Stimulated activated naive CD8-positive, alpha-beta T cell treated with anti-CD3 and anti-CD28 coated beads, Interleukin-15, amount 100 ng/mL, for 72 hours (primary cell): ENCODE data around the gene RPTOR.

Experiments used
- ATAC-seq: fragments of 150-1000 bp; cut with Tn5 transposase; 2 replicates; pipeline ENCODE4 v1.10.0; 2021; ENCODE audit warnings: mild to moderate bottlenecking, moderate library complexity
- DNase-seq, 2 donors: peaks; one replicate each; pipeline ENCODE4 v3.0.0; 2021 to 2022
- H3K27ac Mint-ChIP-seq, 2 donors: one replicate each; pipeline ENCODE4 v1.8.0; 2022; ENCODE audit warnings: mild to moderate bottlenecking in 2 of 2, mixed read lengths in 2 of 2, moderate library complexity in 2 of 2
- H3K27me3 Mint-ChIP-seq: one replicate; pipeline ENCODE4 v1.8.0; 2022; ENCODE audit warnings: mixed read lengths
- H3K4me1 Mint-ChIP-seq: one replicate; pipeline ENCODE4 v1.8.0; 2022; ENCODE audit warnings: mild to moderate bottlenecking, mixed read lengths
- H3K4me3 Mint-ChIP-seq, 2 donors: one replicate each; pipeline ENCODE4 v1.8.0; 2022; ENCODE audit warnings: mild to moderate bottlenecking in 2 of 2, mixed read lengths in 2 of 2, moderate library complexity in 1 of 2
- H3K9me3 Mint-ChIP-seq, 2 donors: one replicate each; pipeline ENCODE4 v1.8.0; 2022; ENCODE audit warnings: mixed read lengths in 2 of 2

Gene RPTOR

GRCh38 chr17:80990921-80991644, 446.4 kb downstream of the RPTOR start:
- no peak for DNase-seq
- Mint-ChIP-seq H3K27ac (peak overlapping the region; percentile 69 to 95), H3K4me1 (peaks cover 50% of the 10 kb centered on the region), H3K4me3 (peak overlapping the region; percentile 69 to 82), H3K27me3 (peaks cover 13% of the 10 kb centered on the region), H3K9me3 (no peaks in the 10 kb centered on the region)
- no peak for ATAC-seq

DNA sequence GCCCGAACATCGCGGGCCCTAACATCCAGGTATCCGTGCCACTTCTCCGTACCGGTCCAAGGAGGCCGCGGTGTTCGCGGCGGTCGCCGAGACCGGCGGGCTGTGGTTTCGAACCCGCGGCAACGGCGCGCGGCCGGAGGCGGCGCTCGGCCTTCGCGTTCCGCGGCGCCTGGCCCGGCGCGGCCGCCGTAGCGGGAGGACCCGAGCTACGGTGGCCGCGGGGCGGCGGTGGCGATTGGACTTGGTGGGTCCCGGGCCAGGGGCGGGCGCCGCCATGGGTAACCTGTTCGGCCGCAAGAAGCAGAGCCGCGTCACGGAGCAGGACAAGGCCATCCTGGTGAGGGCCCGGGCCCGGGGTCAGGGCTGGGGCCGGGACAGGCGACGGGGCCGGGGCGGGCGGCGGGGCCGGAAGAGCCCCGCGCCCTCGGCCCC, 447.0 kb downstream of the RPTOR start, which contains the start of gene CHMP6:
Gene CHMP6, plus strand, starts transcription at position 197 of the 432 bp plus-strand sequence. Its CDS starts 78 bp downstream, at position 275.
- Mint-ChIP-seq H3K27ac (peak within 1 kb of the TSS; percentile 69 to 95), H3K4me1 (peaks cover 50% of the 10 kb centered on the region)

GRCh38 chr17:80992077-80992947, 447.7 kb downstream of the RPTOR start:
- no peak for DNase-seq
- H3K4me3 Mint-ChIP-seq: peak overlapping the region; percentile 66 to 71

More for the DNA sequence above, 447.0 kb downstream of the RPTOR start, which contains the start of gene CHMP6:
- peak; percentile 78 for ATAC-seq
- Mint-ChIP-seq H3K27me3 (peaks cover 12% of the 10 kb centered on the region), H3K9me3 (no peaks in the 10 kb centered on the region), H3K4me3 (peak within 1 kb of the TSS; percentile 69 to 82)
- peak; percentile 76 to 78 for DNase-seq

GRCh38 chr17:80992948-80993624, 448.4 kb downstream of the RPTOR start:
- Mint-ChIP-seq H3K9me3 (no peaks in the 10 kb centered on the region), H3K27me3 (no peaks in the 10 kb centered on the region), H3K4me3 (peak overlapping the region; percentile 66 to 71), H3K27ac (peak overlapping the region in 1 of 2 donors; percentile 90), H3K4me1 (peaks cover 44% of the 10 kb centered on the region)
- DNase-seq (no peak), ATAC-seq (no peak)

More at GRCh38 chr17:80992077-80992947, 447.7 kb downstream of the RPTOR start:
- Mint-ChIP-seq H3K4me1 (peaks cover 44% of the 10 kb centered on the region), H3K27ac (peak overlapping the region in 1 of 2 donors; percentile 6), H3K27me3 (peaks cover 6% of the 10 kb centered on the region), H3K9me3 (no peaks in the 10 kb centered on the region)
- ATAC-seq: peak; percentile 49

- H3K27me3 Mint-ChIP-seq: no peaks in the 10 kb centered on the region
- no peaks in the 10 kb centered on the region for H3K9me3 Mint-ChIP-seq
- H3K4me1 Mint-ChIP-seq: peaks cover 29% of the 10 kb centered on the region
- DNase-seq (no peak), ATAC-seq (no peak)
- no peak overlapping the region for H3K4me3 Mint-ChIP-seq
- H3K27ac Mint-ChIP-seq: no peak overlapping the region
Measured at GRCh38 chr17:80995131-80995530, 450.5 kb downstream of the RPTOR start.

DNA sequence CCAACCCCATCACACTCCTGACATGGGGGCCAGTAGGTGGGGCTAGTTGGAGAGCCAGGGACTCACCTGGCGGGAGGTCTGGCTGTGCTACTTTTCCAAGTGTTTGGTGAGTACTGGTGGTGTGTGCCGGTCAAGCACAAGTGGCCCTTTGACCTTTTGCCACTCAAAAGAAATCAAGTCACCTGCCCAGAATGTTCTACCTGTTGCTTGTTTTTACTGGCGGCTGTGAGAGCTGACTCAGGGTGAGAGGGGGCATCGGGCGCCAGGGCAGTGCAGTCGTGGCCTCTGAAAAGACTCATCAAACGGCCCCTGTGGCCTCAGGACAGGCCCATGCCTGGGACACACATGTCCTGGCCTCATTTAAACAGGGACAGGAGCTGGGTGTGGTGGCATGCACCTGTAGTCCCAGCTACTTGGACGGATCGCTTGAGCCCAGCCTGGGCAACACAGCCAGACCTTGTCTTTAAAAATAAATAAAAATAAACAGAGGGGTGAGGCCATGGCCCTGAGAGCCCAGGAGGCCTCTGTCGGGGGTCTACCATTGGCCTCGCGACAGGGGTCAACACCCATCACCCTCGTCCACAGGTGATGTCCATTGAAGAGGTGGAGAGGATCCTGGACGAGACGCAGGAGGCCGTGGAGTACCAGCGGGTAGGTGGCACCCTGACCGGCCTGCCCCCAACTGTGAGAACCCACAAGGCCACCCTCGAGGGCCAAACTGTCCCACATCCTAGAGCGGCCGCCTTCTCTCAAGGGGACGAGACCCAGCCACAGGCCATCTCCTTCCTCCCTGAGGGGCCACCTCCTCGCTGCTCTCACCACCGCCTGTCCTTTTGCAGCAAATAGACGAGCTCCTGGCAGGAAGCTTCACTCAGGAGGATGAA, 452.0 kb downstream of the RPTOR start:
- H3K4me3 Mint-ChIP-seq: no peak overlapping the region
- ATAC-seq (no peak), DNase-seq (no peak)
- H3K27ac Mint-ChIP-seq: no peak overlapping the region
- H3K4me1 Mint-ChIP-seq: peaks cover 22% of the 10 kb centered on the region
- H3K9me3 Mint-ChIP-seq: no peaks in the 10 kb centered on the region
- peaks cover 7% of the 10 kb centered on the region for H3K27me3 Mint-ChIP-seq

DNA sequence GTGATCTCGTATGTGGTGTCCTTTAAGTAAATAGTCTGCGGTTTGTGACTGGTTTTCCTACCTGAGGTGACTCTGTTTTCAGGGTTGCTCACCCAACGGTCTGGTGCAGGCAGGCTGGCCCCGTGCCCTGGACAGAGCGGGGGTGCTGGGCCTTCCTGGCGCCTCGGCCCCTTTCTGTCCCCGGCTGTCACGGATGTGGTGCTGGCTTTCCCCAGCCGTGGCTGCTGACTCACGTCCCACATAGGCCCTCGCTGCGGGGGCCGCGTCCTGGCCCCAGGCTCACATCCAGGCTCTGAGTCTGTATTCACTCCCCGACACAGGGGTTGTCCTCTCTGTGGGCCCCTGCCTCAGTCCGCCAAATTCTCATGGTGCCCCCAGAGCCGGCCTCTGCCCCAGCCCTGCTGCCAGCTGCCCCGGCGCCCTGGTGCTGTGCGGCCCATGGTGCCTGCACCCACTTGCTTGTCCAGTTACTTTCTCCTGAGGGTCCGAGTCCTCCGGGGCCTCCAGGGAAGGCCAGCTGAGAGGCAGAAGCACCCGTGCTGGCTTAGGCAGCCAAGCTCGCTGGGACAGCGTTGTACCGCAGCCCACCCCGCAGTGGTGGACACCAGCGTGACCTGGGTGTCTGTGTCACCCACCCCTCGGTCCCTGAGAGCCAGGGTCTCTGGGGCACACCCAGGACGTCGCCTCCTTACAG, 452.9 kb downstream of the RPTOR start:
- no peak overlapping the region for H3K4me3 Mint-ChIP-seq
- ATAC-seq: no peak

DNA sequence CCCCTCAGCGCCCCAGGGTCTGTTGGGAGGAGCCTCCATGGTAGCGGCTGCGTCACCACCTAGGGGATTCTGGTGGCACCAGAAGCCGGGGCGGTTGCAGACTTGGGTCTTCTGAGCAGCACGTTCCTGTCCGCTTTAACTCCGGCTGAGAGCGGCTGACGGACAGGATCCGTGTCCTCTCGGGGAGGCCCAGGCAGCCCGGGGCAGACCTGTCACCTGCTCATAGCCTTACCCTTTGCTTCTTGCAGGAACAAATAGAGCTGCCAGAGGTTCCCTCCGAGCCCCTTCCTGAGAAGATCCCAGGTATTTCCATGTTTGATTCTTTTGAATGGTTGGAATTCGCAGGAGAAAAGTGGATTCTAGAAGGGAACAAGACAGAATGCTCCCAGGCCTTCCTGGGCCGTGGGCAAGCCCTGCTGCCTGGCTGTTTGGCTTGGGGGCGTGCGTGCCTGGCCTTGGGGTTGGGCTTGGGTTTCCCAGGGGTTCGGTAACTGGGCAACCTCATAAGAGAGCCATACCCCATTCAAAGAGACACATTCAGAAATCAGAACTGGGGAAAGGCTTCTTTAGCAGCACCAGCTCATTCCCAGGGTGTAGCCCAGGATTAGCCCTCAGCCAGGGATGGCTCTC, 453.6 kb downstream of the RPTOR start:
- Mint-ChIP-seq H3K9me3 (no peaks in the 10 kb centered on the region), H3K27me3 (peaks cover 22% of the 10 kb centered on the region), H3K4me3 (no peak overlapping the region), H3K27ac (peak overlapping the region in 1 of 2 donors; percentile 19), H3K4me1 (peaks cover 25% of the 10 kb centered on the region)
- no peak for ATAC-seq
- DNase-seq: no peak

More for the DNA sequence above, 452.9 kb downstream of the RPTOR start:
- no peaks in the 10 kb centered on the region for H3K9me3 Mint-ChIP-seq
- DNase-seq: no peak
- peaks cover 25% of the 10 kb centered on the region for H3K4me1 Mint-ChIP-seq
- no peak overlapping the region for H3K27ac Mint-ChIP-seq
- peaks cover 15% of the 10 kb centered on the region for H3K27me3 Mint-ChIP-seq

DNA sequence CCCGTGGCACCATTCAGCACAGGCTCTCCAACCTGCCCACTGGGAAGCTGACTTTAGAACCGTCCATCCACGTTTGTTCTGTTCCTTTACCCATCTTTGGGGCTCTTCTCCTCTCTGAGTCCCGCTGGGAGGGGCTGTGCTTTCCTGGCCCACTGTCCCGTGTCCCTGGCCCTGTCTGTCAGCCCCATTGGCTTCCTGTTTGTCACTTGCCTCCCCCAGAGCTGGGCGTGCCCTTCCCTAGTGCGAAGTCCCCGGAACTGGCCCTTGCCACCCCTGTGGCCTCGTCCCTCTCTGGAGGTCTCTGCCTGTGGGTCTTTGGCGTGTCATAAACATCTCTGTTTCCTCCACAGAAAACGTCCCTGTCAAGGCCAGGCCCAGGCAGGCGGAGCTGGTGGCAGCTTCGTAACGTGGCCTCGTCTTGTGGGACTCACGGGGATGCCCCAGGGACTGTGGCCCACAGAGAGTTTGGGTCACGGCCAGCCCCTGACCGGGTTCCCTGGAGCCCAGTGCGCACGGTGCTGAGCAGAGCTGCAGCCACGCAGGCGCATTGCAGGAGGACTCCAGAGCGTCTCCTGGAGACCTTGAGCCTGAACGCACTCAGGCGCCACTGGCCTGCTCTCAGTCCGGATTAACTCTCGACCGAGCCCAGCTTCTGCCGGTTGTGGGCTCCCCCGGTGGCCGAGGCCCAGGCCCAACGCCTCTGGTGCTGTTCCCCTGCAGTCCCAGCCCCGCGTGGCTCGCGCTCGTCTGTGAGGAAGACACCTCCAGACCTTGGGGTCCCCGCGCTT, 454.3 kb downstream of the RPTOR start:
- Mint-ChIP-seq H3K4me3 (no peak overlapping the region), H3K4me1 (peaks cover 26% of the 10 kb centered on the region), H3K27me3 (peaks cover 29% of the 10 kb centered on the region), H3K27ac (peak overlapping the region in 1 of 2 donors; percentile 49), H3K9me3 (no peaks in the 10 kb centered on the region)
- no peak for ATAC-seq
- DNase-seq: no peak

- Mint-ChIP-seq H3K4me3 (no peak overlapping the region), H3K4me1 (peaks cover 26% of the 10 kb centered on the region), H3K27ac (peak overlapping the region in 1 of 2 donors; percentile 93), H3K27me3 (peaks cover 35% of the 10 kb centered on the region), H3K9me3 (no peaks in the 10 kb centered on the region)
- DNase-seq (no peak), ATAC-seq (no peak)
Measured at GRCh38 chr17:80999536-81000333, 455.1 kb downstream of the RPTOR start.

GRCh38 chr17:81000334-81000630, 455.6 kb downstream of the RPTOR start:
- Mint-ChIP-seq H3K9me3 (no peaks in the 10 kb centered on the region), H3K27me3 (peaks cover 40% of the 10 kb centered on the region), H3K27ac (no peak overlapping the region), H3K4me3 (no peak overlapping the region), H3K4me1 (peaks cover 30% of the 10 kb centered on the region)
- no peak for DNase-seq
- no peak for ATAC-seq

GRCh38 chr17:81000631-81001357, 456.2 kb downstream of the RPTOR start:
- Mint-ChIP-seq H3K9me3 (no peaks in the 10 kb centered on the region), H3K4me3 (no peak overlapping the region), H3K4me1 (peaks cover 30% of the 10 kb centered on the region), H3K27ac (no peak overlapping the region), H3K27me3 (peaks cover 41% of the 10 kb centered on the region)
- DNase-seq (no peak), ATAC-seq (no peak)
